ENCODE results near the gene TARS2.

The TARS2 gene

DNA sequence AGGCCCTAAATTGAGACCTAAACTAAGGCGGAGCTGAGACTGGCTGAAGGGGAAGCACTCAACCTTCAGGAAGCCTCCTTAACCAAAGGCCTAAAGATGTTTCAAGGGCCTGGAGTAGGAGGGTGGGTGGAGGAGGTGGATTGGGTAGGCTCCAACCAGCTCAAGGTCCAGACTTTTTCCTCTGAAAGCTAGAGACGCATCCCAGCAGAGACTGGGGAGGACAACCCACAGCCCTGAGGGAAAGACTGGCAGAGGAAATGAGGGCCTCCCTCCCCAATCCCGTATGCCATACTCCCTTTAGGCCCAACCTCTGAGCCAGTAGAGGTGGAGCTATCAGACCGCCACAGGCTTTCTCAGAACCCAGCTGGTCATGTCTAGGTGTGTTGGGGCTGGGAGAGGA lies 21.8 kb downstream of the TARS2 start:
- no peak for DNase-seq

DNA sequence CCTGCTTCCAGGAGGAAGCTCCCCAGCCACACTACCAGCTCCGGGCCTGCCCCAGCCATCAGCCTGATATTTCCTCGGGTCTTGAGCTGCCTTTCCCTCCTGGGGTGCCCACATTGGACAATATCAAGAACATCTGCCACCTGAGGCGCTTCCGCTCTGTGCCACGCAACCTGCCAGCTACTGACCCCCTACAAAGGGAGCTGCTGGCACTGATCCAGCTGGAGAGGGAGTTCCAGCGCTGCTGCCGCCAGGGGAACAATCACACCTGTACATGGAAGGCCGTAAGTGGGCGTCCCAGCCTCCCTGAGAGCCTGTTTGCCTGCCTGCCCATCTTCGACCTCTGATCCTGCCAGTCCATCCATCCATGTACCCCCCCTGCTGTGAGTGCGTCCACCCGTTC lies 24.3 kb downstream of the TARS2 start:
- no peak for DNase-seq

DNA sequence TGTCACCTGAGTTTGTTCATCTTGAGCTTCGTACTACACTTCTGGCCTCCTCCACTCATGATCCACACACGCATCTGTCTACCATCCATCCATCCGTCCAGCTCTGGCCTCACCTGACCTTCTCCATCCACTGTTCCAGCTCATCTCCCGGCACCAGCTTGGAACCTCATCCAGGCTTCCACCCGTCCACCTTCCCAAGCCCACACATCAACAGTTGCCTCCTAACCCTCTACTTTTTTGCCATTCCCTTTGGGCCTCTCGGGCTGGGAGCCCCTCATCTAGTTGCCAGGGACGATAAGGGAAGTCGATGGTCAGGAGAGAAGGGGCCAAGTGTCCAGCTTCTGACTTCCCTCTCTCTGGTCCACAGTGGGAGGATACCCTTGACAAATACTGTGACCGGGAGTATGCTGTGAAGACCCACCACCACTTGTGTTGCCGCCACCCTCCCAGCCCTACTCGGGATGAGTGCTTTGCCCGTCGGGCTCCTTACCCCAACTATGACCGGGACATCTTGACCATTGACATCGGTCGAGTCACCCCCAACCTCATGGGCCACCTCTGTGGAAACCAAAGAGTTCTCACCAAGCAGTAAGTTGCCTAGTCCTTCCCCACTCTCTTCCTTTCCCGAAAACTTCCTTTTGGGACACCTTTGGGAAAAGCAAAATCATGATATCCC lies 24.9 kb downstream of the TARS2 start:
- no peak for DNase-seq

DNA sequence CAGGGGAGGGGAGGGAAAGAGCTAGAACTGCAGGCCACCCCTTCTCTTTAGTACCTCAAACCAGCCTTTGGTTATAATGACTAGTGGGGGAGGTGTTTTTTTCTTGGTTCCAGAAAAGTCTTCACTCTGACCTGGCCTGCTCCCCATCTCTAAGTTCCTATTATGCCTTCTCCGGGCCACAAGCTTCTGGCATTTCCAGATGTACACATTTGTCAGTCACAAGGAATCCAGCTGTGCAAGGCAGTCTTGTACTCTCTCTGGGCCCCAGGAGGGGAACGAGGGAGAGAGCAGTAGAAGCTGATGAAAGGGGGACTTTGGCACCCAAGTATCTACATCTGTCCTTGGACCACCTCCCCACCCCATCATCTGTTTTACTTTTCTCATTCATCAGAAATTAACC lies 25.6 kb downstream of the TARS2 start:
- DNase-seq: no peak

DNA sequence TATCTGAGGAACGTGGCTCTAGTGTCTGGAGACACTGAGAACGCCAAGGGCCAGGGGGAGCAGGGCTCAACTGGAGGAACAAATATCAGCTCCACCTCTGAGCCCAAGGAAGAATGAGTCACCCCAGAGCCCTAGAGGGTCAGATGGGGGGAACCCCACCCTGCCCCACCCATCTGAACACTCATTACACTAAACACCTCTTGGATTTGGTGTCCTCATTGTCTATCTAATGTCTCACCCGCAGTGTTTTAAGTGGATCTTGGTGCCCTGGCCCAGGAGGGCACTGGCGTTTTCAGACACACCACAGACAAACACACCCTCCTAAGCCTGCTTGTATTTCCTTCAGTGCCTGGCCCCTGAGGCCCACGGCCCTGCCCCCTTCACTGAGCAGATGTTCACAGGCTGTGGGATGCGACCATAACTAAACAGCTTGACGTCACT lies 26.2 kb downstream of the TARS2 start:
- no peak for DNase-seq

DNA sequence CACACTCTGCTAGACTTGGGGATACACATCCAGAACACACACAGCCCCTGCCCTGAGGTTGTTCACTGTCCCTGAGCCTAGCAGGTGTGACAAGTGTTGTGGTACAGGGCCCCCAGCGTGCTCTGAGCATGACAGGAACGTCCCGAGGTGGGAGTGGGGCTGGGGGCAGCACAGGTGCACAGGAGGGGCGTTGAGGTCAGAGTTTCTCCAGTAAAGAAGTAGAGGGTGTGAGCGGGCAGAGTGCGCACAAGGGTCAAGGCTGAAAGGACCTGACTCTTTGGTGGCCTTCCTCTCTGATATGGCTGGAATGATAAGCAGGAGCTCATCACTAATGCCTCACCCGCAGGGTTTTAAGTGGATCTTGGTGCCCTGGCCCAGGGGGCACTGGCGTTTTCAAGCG lies 27.0 kb downstream of the TARS2 start:
- DNase-seq: no peak

DNA sequence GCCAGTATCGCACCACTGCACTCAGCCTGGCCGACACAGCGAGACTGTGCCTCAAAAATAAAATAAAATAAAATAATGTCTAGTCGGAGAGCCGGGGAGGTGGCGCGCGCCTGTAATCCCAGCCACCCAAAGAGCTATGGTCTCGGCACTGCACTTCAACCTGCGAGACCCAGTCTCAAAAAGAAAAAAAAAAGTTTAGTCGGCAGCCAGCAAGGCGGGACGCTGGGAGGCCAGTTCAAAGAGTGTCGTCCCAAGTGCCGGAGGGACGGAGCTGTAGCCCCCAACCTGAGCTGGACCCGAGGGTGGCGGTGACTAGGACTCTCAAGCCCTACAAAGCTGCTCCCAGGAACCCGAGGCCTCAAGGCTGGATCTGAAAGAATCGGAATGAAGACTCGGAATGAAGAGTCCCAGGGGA lies 27.7 kb downstream of the TARS2 start:
- DNase-seq: no peak

DNA sequence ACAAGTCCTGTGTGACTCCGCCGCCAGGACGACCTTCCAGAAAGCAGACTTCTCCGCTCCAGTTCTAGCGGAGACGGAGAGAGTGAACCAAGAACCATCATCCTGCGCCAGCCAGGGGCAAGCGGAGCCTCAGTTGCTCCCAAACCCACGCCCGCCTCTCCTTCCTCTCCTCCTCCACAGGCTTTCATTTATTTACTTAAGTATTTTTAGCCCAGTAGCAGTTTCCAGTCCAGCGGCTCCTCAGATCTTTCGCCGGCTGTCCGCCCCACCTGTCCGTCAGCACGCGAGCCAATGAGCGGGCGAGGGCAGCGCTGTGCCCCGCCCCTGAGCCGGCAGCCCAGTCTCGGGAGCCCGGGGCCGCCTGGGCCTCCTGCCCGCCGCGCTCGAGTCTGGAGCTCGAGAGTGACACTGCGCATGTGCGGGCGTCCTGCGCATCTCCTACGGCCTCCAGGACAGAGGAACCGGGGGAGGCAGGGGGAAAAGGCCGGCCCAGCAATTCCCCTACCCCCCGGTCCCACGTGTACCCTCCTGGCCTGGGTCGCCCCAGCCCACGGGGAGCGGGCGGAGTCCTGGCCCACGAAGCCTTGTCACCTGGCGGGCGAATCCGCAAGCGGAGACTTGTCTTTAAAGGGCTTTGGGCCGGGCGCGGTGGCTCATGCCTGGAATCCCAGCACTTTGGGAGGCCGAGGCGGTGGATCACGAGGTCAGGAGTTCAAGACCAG lies 28.3 kb downstream of the TARS2 start, which contains the start of gene FALEC:
FALEC (plus strand) TSS at position 425 of the 722 bp plus-strand sequence.
- peak; percentile 88 to 89 for DNase-seq

DNA sequence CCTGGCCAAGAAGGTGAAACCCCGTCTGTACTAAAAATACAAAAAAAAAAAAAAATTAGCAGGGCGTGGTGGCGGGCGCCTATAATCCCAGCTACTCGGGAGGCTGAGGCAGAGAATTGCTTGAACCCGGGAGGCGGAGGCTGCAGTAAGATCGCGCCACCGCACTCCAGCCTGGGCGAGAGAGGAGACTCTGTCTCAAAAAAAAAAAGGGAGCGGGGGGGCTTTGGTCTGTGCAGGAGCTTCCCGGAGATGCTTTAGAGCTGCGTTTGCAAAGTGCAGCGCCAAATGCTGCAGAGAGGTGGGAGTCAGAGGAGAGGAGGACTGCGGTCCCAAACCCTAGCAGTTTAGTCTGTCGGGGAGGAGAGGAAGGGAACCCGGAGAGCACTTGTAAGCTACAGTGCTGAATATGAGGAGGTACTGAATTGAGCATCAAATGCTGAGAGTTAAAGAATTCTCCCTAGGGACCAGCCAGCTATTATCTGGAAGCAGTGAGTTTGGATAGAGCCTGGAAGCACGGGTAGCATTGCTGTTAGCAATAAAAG lies 28.9 kb downstream of the TARS2 start:
- no peak for DNase-seq

DNA sequence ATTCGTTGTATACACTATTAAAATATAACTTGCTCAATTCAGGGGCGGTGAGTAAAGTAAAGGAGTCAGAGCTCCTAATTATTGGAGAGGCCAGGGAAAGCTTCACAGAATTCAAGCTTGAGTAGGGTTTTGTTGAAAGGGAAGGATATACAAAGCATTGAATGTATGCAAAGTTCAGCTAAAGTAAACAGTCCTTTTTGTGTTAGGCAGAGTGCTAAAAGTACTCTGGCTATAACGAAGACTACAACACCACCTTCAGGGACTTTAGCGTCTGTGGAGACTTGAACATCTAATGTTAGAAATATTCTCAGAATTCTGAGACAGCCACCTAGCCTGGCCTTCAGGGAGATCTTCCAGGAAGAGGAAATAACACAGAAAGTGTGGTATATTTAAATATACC lies 29.4 kb downstream of the TARS2 start:
- no peak for DNase-seq

DNA sequence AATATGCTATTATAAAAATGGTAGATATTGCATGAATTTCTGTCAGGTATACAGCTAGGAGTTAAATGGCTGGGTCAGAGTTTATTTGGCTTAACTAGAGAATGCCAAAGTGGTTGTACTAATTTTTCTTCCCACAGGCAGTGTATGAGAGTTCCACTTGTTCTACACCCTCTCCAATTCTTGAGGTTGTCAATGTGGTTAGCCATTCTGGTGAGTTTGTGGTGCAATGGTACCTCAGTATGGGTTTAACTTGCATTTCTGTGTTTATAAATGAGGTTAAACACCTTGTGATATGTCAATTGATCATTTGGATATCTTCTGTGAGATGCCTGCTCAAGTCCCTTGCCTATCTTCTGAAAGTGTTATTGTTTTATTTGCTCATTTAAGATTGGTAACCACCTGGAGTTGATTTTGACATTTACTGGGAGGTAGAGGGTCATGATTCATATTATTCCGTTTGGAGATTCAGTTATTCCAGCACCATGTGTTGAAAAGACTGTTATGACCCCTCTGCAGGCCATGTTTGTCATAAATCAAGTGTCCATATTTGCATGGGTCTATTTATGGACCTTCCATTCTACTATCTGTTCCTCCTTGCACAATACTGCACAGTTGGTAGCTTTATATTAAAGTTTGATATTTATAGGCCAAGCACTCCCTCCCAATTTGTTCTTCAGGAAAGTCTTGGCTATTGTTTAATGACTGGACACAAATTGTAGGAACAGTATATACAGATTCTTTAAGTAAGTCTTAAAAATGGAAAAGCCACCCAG lies 34.2 kb downstream of the TARS2 start:
- no peak for DNase-seq

DNA sequence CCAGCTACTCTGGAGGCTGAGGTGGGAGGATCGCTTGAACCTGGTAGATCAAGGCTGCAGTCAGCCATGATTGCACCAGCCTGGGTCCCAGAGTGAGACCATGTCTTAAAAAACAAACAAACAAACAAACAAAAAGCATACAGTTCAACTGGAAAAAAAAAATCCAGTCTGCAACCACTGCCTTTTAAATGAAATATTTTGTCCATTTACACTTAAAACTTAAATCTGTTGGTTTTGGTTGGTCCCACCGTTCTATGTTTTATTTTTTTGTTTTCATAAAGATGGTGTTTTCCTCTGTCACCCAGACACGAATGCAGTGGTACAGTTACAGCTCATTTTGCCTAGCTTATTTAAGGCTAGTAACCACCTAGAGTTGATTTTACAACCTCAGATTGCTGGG lies 38.1 kb downstream of the TARS2 start:
- DNase-seq: no peak

DNA sequence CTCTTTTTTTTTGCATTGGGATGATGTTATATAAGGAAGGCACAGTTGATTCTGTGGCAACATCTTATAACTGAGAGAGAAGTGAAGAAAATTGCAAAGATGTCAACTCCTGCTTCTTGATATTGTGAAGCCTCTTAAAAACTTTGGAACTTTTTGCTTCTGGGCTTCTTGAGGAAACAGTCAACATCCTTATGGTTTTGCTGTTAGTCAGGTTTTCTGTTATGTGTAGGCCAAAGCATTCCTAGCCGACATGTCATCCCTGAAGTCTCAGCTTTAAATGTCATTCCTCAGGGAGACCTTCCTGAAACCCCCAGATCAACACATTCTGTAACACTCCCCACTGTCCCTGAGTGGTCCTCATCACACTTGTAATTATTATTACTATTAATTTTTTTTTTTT lies 41.0 kb downstream of the TARS2 start:
- no peak for DNase-seq

DNA sequence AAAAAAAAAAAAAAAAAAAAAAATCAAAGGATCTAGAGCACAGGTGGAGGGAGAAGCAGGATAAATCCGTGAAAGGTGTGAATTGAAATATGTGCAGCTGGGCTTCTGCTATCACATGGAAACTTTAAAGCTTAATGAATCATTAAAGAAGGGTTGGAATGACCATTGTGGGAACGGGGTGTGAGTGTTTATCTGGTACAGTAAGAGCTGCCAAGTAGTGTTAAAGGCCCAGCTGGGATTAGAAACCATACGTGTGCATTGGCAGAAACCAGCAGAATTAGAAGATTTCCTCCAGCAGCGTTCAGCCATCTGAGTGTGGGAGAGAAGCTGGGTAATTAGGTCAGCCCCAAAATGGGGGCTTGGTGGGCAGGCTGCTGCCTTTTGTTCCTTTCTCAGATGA lies 41.8 kb downstream of the TARS2 start:
- no peak for DNase-seq

DNA sequence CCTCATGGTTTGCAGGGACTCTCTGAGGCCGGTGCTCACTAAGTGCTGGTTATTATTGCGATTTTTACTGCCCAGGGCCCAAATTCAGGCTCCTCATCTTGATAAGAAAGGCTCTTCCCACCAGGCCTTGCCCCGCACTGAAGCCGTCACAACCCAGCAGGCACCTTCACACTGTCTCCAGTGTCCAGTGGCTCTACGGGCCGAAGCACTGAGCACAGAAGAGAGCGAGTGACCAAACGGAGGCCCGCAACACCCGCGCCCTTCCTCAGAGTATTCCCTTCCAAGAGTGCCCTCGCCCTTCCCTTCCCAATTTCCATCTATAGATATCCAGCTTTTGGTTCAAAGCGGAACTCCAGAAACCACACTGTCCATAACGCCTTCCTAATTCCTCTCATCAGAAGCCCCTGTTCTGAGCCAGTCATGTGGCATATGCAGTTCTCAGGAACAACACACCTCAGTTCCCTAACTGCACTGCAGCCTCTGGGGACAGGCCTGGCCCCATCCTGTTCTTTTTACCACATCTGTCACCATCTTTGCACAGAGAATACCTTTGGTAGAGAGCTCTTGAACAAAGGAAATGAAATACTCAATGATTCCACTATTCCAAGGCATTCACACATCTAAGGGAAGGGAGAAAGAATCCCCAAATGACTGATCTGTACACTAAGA lies 43.4 kb downstream of the TARS2 start:
- DNase-seq: no peak

DNA sequence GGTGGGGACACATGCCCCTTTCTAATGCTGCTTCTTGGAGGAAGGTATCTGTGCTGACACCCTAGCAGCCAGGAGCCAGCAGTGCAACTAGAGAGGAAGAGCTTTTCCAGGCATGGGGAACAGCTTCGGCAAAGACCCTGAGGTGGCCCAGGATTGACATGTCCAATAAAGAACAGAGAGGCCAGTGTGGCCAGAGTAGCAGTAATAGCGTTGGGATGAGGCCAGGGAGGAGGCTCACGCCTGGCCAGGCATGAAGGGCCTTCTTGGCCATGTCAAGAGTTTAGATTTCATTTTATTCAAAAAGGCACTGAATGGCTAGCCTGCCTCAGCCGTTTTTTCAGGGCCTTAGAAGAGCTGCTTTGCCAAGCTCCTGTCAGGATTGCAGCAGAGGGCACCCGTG lies 45.6 kb downstream of the TARS2 start:
- no peak for DNase-seq

DNA sequence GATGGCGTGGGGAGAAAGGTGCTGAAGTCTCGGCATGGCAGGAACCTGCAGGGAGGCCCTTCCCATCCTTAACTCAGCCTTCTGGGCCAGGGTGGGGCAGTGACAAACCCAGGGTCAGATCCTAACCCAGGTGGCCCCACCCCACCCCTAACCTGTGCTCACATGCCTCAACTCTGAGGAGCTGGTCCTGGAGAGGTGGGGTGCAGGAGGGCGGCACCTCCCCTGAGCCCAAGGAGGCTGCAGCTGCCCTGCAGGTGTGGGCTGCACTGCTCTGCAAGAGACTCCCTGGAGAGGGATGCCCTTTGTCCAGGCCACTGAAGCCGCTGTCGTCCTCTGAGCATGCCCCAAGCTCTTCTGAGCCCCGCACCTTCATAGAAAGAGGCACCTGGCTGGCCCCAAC lies 46.8 kb downstream of the TARS2 start:
- no peak for DNase-seq

DNA sequence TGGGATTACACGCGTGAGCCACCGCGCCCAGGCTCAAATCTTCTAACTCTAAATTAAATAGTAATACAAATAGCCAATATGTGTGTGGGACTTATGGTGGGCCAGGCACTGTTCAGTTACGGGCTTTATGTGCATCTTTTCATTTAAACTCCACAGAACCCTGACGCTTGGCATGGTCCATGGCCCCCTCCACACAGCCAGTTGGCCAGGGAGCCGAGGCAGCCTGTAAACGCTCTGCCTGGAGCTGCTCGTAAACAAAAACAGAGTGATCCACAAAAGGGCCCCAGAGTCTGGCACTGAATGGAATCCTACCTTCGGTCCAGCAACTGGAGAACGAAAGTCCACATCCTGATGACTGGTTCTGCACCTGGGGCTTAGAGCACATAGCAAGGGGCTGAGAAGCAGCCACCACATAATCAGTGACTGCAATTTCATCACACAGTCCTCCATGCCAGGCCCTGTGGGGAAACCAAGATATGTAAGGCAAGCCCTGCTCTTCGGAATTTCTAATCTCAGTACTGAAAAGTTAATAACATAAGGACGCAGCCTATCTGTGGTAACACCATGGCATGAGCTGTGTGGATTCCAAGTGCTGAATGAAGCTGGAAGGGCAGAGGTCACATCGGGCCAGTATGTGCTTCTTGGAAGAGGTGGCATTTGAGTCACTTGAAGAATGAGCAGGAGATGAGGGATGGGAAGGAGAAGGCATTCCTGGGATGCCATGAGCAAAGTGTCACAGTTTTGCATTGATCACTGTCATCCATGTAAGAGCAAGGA lies 48.5 kb downstream of the TARS2 start:
- DNase-seq: no peak

DNA sequence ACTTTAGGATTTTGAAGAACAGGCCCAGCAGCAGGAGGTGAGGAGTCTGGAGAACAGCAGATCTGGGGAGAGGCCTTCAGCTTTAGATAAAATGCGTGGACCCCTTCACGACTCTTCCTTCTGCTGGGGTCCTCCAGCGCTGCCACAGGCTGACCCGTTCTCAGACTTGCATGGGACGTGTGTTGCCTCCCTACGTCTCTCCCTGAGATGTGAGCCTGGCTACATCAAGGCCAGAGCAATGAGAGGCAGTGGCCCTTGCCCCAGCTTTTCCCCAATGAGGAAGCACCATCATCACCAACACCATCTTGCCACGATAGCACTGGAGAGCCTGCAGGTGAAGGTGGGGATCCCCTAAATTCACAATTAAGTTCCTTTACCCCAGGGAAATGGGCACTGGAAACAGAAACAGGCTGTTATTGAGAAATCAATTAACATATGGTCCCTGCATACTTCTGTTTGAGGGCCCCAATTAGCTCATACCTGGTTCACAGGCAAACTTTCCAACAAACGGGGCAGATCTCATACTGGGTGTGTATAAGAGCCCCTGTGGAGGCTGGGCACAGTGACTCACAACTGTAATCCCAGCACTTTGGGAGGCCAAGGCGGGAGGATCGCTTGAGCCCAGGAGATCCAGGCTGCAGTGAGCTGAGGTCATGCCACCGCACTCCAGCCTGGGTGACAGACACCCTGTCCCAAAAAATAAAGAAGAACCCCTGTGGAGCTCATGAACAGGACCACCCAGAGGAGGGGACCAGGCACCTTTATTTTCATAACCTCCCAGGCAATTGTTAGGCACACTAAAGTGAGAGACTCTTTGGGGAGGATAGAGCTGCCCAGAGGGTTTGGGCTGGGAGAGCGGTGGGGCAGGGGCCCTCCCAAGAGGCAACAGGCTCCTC lies 49.9 kb downstream of the TARS2 start:
- no peak for DNase-seq

DNA sequence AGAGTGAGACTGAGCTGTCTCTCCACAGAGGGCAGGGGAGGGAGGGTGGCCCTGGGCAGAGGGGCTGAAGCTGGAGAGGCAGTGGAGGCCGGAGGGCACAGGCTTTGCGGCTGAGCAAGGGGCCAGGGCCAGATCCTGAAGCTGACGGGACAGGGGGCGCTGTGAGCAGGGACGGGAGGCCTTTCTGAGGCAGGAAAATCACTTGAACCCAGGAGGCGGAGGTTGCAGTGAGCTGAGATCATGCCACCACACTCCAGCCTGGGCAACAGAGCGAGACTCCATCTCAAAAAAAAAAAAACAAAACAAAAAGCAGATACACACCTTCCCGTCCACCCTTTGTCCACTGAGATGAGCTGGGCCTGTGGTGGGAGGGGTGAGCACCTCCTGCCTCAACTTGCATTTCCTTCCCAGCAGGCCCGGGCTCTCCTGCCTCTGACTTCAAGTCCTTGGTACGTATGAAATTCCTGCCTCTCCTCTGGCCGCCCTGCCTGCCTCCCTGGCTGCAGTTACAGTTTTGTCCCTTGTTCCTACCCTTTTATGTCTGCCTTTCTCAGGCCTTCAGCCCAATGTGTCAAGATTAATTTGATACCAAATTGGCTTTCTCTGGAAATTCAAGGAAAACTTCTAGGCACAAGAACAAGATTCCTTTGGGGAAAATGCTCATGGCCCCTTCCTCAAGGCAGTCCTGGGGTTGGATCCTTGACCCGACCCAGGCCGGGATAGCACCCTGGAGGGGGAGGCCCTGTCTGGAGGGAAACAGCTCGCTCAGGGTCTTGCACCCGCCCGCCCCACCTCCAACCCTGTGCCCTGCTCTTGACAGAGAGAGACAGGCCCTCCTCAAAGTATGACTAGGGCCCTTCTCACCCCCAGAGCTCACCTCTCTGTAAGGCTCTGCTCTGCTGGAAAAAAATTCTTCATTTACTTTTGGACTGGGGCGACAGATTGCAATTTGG lies 50.8 kb downstream of the TARS2 start:
- no peak for DNase-seq

Data from stimulated activated CD4-positive, alpha-beta T cell treated with anti-CD3 and anti-CD28 coated beads, Interleukin-4, amount 100 ng/mL, for 4 hours (primary cell).